Prostate gland (tissue), 2 donors: ENCODE measurements around the gene DOCK4. TPM values are rescaled to one million over a fixed set of nuclear protein-coding genes. Genes with fewer than 3 reads are reported as not detected.

Experiments
- DNase-seq: peaks from one replicate; pipeline ENCODE4 v3.0.0-alpha.2; 2019; ENCODE audit warnings: low spot score
- H3K27ac ChIP-seq, 2 donors: fragments of 200-600 bp; sonication (generic); 2 replicates each; pipeline ENCODE4 v1.5.1; 2017 to 2019
- H3K27me3 ChIP-seq: fragments of 200-600 bp; sonication (generic); replicated peaks from 2 replicates; pipeline ENCODE4 v1.5.1; 2019; ENCODE audit not compliant: insufficient read depth
- H3K36me3 ChIP-seq, 2 donors: fragments of 200-600 bp; sonication (generic); 1 replicate in 1 of 2; 2 replicates in 1 of 2; pipeline versions ENCODE4 v1.5.1 to v1.8.1; 2017 to 2019
- H3K4me1 ChIP-seq: fragments of 200-600 bp; sonication (generic); replicated peaks from 2 replicates; pipeline ENCODE4 v1.5.1; 2019
- H3K4me3 ChIP-seq, 2 donors: fragments of 200-600 bp; sonication (generic); 2 replicates each; pipeline ENCODE4 v1.5.1; 2017 to 2019
- H3K9me3 ChIP-seq: fragments of 200-600 bp; sonication (generic); 2 replicates; pipeline ENCODE4 v1.5.1; 2017
- CTCF ChIP-seq, 4 experiments: fragments of 200-600 bp in 2 of 4; fragments of 450-650 bp in 2 of 4; sonication (generic) in 2 of 4; IDR thresholded peaks; 1 replicate in 3 of 4; 2 replicates in 1 of 4; pipeline ENCODE4 v1.5.1; 2016 to 2019; ENCODE audit warnings: antibody characterized with exemption in 4 of 4, mild to moderate bottlenecking in 2 of 4, moderate library complexity in 2 of 4
- POLR2A ChIP-seq: fragments of 450-650 bp; IDR thresholded peaks from one replicate; pipeline ENCODE4 v1.6.1; 2016; ENCODE audit warnings: antibody characterized with exemption, mild to moderate bottlenecking
- POLR2AphosphoS5 ChIP-seq: sonication (generic); formaldehyde crosslinking; IDR thresholded peaks from one replicate; pipeline ENCODE4 v1.6.1; 2017; ENCODE audit warnings: antibody characterized with exemption
- WGBS: methylation state at CpG from one replicate; pipeline ENCODE4 v1.1.5; 2018; 5-methylcytosine and 5-hydroxymethylcytosine counted together
- intact Hi-C: fragments of 100-400 bp; cut with DNase I; formaldehyde crosslinking; loops from one replicate; pipeline ENCODE4 v1.14.2; 2022
- total RNA-seq, 2 donors: library from RNA; depleted of rRNA; stranded (reverse); fragments of >200 nt; gene quantifications; one replicate each; pipeline ENCODE4 v1.1.0, GENCODE V29; 2016

Gene DOCK4
- total RNA-seq, 2 donors from 2014 or later, result 21.8 to 37.4 TPM

- TF ChIP-seq POLR2AphosphoS5 (no peak), CTCF (IDR thresholded peaks at IDR 0.05) (no peak), POLR2A (no peak)
- no peak overlapping the region for H3K27ac ChIP-seq
- no peak for DNase-seq
- no peaks in the 10 kb centered on the region for H3K9me3 ChIP-seq
- no peak overlapping the region for H3K4me3 ChIP-seq
- 52% methylated on average over 5 of the region's 5 CpGs for WGBS
- intact Hi-C loops, result no loop called here
- H3K4me1 ChIP-seq, result no peaks in the 10 kb centered on the region
- no peaks in the 10 kb centered on the region for H3K36me3 ChIP-seq
- no peaks in the 10 kb centered on the region for H3K27me3 ChIP-seq
Observed at GRCh38 chr7:112182749-112183148, 23.4 kb downstream of the DOCK4 start.

- DNase-seq, result no peak
- H3K4me1 ChIP-seq, result no peaks in the 10 kb centered on the region
- H3K9me3 ChIP-seq, result no peaks in the 10 kb centered on the region
- WGBS, result 83% methylated on average over 4 of the region's 4 CpGs
- H3K4me3 ChIP-seq, result no peak overlapping the region
- H3K36me3 ChIP-seq, result no peaks in the 10 kb centered on the region
- TF ChIP-seq POLR2A (no peak), CTCF (IDR thresholded peaks at IDR 0.05) (no peak), POLR2AphosphoS5 (no peak)
- intact Hi-C loops, result no loop called here
- H3K27ac ChIP-seq, result no peak overlapping the region
- no peaks in the 10 kb centered on the region for H3K27me3 ChIP-seq
Observed at GRCh38 chr7:112180223-112180622, 26.0 kb downstream of the DOCK4 start.

GRCh38 chr7:112176693-112177415, 29.3 kb downstream of the DOCK4 start:
- Histone ChIP-seq H3K4me3 (no peak overlapping the region), H3K27ac (no peak overlapping the region), H3K4me1 (no peaks in the 10 kb centered on the region), H3K27me3 (no peaks in the 10 kb centered on the region), H3K36me3 (no peaks in the 10 kb centered on the region), H3K9me3 (no peaks in the 10 kb centered on the region)
- 89% methylated on average over 5 of the region's 5 CpGs for whole genome bisulfite sequencing
- no peak for DNase-seq
- intact Hi-C loops, result no loop called here
- TF ChIP-seq CTCF (IDR thresholded peaks at IDR 0.05) (no peak), POLR2A (no peak), POLR2AphosphoS5 (no peak)

- H3K36me3 ChIP-seq, result no peaks in the 10 kb centered on the region
- WGBS, result 55% methylated on average over 2 of the region's 2 CpGs
- no peak overlapping the region for H3K4me3 ChIP-seq
Observed at GRCh38 chr7:112176241-112176640, 30.0 kb downstream of the DOCK4 start.

More at GRCh38 chr7:112176241-112176640, 30.0 kb downstream of the DOCK4 start:
- intact Hi-C loops, result no loop called here
- no peak for TF ChIP-seq POLR2A
- no peak for TF ChIP-seq POLR2AphosphoS5
- no peak for TF ChIP-seq CTCF (IDR thresholded peaks at IDR 0.05)
- no peak for DNase-seq
- Histone ChIP-seq H3K9me3 (no peaks in the 10 kb centered on the region), H3K27ac (no peak overlapping the region), H3K4me1 (no peaks in the 10 kb centered on the region), H3K27me3 (no peaks in the 10 kb centered on the region)
